ENCODE measurements around the gene GPSM1.
A peak's percentile ranks its signal among the peaks of the same experiment; 100 is the strongest.

Gene GPSM1

DNA sequence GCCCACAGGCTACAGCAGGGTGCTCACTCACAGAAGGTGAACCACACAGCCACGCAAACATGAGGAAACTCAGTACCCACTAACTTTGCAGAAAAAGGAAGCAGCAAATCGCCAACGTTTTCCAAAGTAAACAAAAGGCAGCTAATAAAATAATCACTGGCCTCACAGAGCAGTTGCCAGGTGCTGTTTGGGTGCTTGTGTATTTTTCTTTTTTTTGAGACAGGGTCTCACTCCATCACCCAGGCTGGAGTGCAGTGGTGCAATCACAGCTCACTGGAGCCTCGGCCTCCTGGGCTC, 68.8 kb downstream of the GPSM1 start:
- no peaks in the 10 kb centered on the region for H3K27me3 ChIP-seq (ENCODE audit: insufficient read depth, low read depth, severe bottlenecking)
- TF ChIP-seq, protein P1, sequence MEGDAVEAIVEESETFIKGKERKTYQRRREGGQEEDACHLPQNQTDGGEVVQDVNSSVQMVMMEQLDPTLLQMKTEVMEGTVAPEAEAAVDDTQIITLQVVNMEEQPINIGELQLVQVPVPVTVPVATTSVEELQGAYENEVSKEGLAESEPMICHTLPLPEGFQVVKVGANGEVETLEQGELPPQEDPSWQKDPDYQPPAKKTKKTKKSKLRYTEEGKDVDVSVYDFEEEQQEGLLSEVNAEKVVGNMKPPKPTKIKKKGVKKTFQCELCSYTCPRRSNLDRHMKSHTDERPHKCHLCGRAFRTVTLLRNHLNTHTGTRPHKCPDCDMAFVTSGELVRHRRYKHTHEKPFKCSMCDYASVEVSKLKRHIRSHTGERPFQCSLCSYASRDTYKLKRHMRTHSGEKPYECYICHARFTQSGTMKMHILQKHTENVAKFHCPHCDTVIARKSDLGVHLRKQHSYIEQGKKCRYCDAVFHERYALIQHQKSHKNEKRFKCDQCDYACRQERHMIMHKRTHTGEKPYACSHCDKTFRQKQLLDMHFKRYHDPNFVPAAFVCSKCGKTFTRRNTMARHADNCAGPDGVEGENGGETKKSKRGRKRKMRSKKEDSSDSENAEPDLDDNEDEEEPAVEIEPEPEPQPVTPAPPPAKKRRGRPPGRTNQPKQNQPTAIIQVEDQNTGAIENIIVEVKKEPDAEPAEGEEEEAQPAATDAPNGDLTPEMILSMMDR (IDR thresholded peaks at IDR 0.05; ENCODE audit: low read depth, low read length) = no peak
- H3K27ac ChIP-seq = no peak overlapping the region
- no peaks in the 10 kb centered on the region for H3K9me3 ChIP-seq (ENCODE audit: severe bottlenecking)
- H3K4me3 ChIP-seq (ENCODE audit: low read depth, low read length) = no peak overlapping the region
- H3K36me3 ChIP-seq = peaks cover 70% of the 10 kb centered on the region
- no peak for DNase-seq

DNA sequence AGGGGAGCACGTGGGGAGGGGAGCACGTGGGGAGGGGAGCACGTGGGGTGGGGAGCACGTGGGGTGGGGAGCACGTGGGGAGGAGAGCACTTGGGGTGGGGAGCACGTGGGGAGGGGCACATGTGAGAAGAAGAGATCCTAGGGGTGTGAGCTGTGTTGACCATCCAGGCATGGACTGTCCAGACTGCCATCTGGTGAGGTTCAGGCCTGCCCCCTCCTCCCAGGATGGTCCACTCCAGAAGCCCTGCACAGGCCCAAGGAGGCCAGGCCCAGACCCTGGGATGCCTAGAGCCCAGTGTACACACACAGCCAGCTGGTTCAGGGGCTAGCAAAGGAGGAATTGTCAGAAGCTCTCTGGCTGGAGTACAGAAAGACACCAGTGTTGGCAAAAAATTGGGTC, 70.3 kb downstream of the GPSM1 start:
- peaks cover 59% of the 10 kb centered on the region for H3K36me3 ChIP-seq
- TF ChIP-seq, protein P1 (IDR thresholded peaks at IDR 0.05; ENCODE audit: low read depth, low read length) = no peak
- no peak overlapping the region for H3K4me3 ChIP-seq (ENCODE audit: low read depth, low read length)
- no peaks in the 10 kb centered on the region for H3K9me3 ChIP-seq (ENCODE audit: severe bottlenecking)
- no peak overlapping the region for H3K27ac ChIP-seq
- no peak for DNase-seq
- H3K27me3 ChIP-seq (ENCODE audit: insufficient read depth, low read depth, severe bottlenecking) = no peaks in the 10 kb centered on the region

DNA sequence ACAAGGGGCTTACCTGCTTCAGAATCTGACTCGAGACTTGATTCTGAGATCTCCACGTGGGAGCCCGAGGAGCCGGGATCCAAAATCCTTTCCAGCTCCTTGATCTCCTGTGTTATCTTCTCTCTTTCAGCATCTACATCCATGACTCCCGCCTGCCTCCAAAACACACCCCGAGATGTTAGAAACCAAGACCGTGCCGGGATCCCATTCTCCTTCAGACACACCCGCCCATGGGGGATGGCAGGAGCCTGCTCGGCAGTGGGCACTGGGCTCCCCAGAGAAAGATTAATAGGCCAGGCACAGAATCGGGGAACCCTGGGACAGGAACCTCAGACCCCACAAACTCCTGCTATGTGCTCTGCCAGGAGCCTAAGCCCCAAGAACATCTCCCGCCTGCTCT, 70.9 kb downstream of the GPSM1 start:
- Histone ChIP-seq H3K27ac (no peak overlapping the region), H3K36me3 (peaks cover 54% of the 10 kb centered on the region), H3K27me3 (ENCODE audit: insufficient read depth, low read depth, severe bottlenecking) (no peaks in the 10 kb centered on the region), H3K9me3 (ENCODE audit: severe bottlenecking) (no peaks in the 10 kb centered on the region), H3K4me3 (ENCODE audit: low read depth, low read length) (no peak overlapping the region)
- TF ChIP-seq, protein P1 (IDR thresholded peaks at IDR 0.05; ENCODE audit: low read depth, low read length) = no peak
- DNase-seq = no peak

DNA sequence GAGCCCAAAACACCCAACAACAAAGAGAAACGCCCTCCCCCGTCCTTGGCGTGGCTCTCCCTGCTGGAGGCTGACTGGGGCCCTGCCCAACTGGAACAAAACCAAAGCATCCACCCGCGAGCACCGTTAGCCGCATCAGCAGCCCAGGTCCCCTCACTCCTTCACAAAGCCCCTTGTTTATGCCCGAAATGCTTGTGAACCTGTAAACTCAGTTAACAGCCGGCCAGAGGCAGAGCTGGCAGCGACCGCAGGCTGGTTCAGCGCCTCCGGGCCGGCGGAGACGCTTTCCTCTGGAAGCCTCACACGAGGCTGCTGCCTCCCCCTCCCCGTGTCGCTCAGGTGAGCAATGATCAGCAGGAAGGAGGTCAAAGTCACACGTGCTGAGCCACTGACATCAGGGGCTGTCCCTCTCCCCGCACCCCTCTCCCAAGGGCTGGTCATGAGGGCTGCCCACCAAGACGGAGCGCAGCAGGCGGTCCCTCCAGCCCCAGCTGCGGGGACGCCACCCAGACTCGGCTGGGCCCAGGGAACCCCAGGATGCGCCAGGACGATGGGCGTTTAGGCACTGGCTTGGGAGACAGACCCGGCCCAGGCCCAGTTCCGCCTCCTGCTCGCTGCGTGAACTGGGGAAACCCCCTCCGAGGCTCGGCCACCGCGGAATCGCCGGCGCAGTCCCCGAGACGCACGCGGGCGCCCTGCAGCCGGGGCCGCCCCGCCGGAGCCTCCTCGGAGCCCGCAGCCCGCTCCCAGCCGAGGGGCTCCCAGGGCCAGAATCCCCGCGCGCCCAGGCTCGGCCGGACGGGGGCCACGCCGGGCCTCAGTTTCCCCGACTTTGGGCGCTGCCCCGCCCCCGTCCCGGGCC, 72.1 kb downstream of the GPSM1 start:
- no peaks in the 10 kb centered on the region for H3K27me3 ChIP-seq (ENCODE audit: insufficient read depth, low read depth, severe bottlenecking)
- H3K36me3 ChIP-seq = peaks cover 52% of the 10 kb centered on the region
- peak overlapping the region; percentile 78 for H3K4me3 ChIP-seq (ENCODE audit: low read depth, low read length)
- H3K9me3 ChIP-seq (ENCODE audit: severe bottlenecking) = no peaks in the 10 kb centered on the region
- TF ChIP-seq, protein P1 (IDR thresholded peaks at IDR 0.05; ENCODE audit: low read depth, low read length) = no peak
- DNase-seq = no peak
- peak overlapping the region; percentile 76 for H3K27ac ChIP-seq

DNA sequence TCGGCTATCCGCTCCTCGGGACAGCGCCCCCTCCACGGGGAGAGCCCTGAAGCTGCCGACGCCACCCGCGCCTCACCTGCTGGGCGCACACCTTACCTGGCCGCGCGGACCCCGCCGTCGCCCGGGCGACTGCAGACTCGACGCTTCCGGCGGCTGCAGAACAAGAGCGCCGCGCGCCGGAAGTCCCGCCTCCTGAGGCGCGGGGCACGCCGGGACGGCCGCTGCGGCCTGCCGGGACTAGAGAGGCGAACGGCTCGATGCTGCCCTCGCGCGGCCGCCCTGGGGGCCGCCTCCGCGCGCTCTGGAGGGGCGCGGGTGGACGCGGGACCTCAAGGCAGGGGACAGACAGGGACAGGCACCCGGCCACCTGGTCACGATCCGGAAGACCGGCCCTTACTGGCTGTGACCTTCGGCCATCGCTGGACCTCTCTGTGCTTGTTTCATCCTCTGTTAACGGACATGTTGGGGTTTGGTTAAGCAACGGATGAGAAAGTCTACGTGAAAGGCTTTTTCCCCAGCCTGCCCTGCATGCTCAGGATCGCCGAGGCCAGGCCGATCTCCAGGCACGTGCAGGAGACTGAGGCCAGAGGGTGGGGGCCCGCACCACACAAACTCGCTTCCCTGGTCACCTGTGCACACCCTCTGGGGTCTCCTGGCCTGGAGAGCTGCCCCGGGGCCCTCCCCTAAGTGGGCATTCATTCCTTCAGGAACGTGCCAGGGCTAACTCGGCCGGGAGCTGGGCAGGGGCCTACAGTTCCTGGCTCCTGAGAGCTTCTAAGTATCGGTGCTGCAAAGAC, 72.9 kb downstream of the GPSM1 start, which contains the start of gene SNAPC4:
Gene SNAPC4 (minus strand): TSS at position 133 of the 797 bp plus-strand sequence. CDS start 1,742 bp downstream, outside the sequence.
- Histone ChIP-seq H3K36me3 (peaks cover 52% of the 10 kb centered on the region), H3K27ac (peak within 1 kb of the TSS; percentile 76), H3K9me3 (ENCODE audit: severe bottlenecking) (no peaks in the 10 kb centered on the region), H3K27me3 (ENCODE audit: insufficient read depth, low read depth, severe bottlenecking) (no peaks in the 10 kb centered on the region), H3K4me3 (ENCODE audit: low read depth, low read length) (peak within 1 kb of the TSS; percentile 78)
- TF ChIP-seq, protein P1 (IDR thresholded peaks at IDR 0.05; ENCODE audit: low read depth, low read length) = peak; percentile 88
- DNase-seq = peak; percentile 86

Data from WERI-Rb-1 (cell line).